HG02610 (cell line): Measurements from ENCODE around the gene KNDC1.
"Not testable (repeated sequence)": the region's sequence is repeated elsewhere in the genome, so short reads cannot be mapped to it uniquely, and the experiment has no call there.

Experiments used
- ATAC-seq: cut with Tn5 transposase; IDR thresholded peaks from one replicate; pipeline ENCODE4 v1.9.1; 2021; ENCODE audit warnings: mild to moderate bottlenecking, moderate library complexity; ENCODE audit not compliant: unreplicated experiment

KNDC1 gene

GRCh38 chr10:133174689-133175263 is 14.8 kb downstream of the KNDC1 start:
- ATAC-seq: no peak

GRCh38 chr10:133175624-133176023 is 15.6 kb downstream of the KNDC1 start:
- not testable (repeated sequence) for ATAC-seq

- ATAC-seq: no peak
Measured at GRCh38 chr10:133176546-133176945, 16.5 kb downstream of the KNDC1 start.

- no peak for ATAC-seq
Measured at GRCh38 chr10:133177380-133178157, 17.6 kb downstream of the KNDC1 start.

- no peak for ATAC-seq
Measured at GRCh38 chr10:133178357-133179127, 18.5 kb downstream of the KNDC1 start.

GRCh38 chr10:133179128-133179520 is 19.1 kb downstream of the KNDC1 start:
- no peak for ATAC-seq

- no peak for ATAC-seq
Measured at GRCh38 chr10:133179651-133180050, 19.6 kb downstream of the KNDC1 start.

GRCh38 chr10:133180192-133180964 is 20.4 kb downstream of the KNDC1 start:
- no peak for ATAC-seq

GRCh38 chr10:133180965-133181639 is 21.1 kb downstream of the KNDC1 start:
- ATAC-seq: no peak

- ATAC-seq: no peak
Measured at GRCh38 chr10:133182190-133182589, 22.2 kb downstream of the KNDC1 start.

GRCh38 chr10:133182791-133183645 is 23.0 kb downstream of the KNDC1 start:
- ATAC-seq: no peak

- no peak for ATAC-seq
Measured at GRCh38 chr10:133183646-133184378, 23.8 kb downstream of the KNDC1 start.

GRCh38 chr10:133184591-133185244 is 24.7 kb downstream of the KNDC1 start:
- no peak for ATAC-seq

GRCh38 chr10:133185421-133185820 is 25.4 kb downstream of the KNDC1 start:
- no peak for ATAC-seq

- no peak for ATAC-seq
Measured at GRCh38 chr10:133185916-133186315, 25.9 kb downstream of the KNDC1 start.

- no peak for ATAC-seq
Measured at GRCh38 chr10:133186416-133187090, 26.5 kb downstream of the KNDC1 start.

- ATAC-seq: no peak
Measured at GRCh38 chr10:133187091-133187905, 27.3 kb downstream of the KNDC1 start.
